ENCODE results near the gene KIF18B.

KIF18B gene

DNA sequence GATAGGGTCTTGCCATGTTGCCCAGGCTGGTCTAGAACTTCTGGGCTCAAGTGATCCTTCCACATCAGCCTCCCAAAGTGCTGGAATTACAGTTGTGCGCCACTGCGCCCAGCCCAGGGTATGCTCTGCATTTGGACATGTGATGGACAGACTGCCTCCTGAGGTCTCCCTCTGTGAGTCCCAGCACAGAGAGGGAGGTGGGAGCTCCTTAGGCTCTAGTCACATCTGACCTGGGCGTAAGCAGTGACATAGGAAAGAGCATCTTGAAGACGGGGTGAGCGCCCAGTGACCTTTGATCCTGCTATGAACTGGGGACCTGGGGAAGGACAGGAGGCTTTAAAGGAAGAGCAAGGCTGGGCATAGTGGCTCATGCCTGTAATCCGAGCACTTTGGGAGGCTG lies 30.1 kb downstream of the KIF18B start:
- DNase-seq = no peak

DNA sequence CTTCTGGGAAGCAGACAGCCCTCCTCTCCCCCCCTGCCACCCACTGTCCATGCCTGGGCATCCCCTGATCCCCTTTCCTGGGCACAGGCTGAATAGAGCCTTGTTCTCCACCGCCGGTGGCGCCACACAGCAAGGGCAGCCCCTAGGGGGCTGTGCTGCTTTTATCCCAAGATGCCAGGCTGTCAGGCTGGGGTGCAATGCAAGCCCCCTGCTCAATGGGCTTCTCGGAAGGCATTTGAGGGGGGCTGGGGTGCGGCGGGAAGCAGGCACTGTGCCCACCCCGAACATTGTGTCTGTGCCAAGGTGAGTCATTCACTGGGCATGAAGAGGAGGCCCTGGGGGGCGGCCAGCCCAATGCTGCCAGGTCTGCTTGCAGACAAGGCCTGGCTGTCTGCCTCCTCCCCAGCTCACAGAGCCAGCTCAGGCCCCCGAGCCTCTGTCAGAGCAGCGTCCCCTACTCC lies 30.8 kb downstream of the KIF18B start:
- DNase-seq = no peak

DNA sequence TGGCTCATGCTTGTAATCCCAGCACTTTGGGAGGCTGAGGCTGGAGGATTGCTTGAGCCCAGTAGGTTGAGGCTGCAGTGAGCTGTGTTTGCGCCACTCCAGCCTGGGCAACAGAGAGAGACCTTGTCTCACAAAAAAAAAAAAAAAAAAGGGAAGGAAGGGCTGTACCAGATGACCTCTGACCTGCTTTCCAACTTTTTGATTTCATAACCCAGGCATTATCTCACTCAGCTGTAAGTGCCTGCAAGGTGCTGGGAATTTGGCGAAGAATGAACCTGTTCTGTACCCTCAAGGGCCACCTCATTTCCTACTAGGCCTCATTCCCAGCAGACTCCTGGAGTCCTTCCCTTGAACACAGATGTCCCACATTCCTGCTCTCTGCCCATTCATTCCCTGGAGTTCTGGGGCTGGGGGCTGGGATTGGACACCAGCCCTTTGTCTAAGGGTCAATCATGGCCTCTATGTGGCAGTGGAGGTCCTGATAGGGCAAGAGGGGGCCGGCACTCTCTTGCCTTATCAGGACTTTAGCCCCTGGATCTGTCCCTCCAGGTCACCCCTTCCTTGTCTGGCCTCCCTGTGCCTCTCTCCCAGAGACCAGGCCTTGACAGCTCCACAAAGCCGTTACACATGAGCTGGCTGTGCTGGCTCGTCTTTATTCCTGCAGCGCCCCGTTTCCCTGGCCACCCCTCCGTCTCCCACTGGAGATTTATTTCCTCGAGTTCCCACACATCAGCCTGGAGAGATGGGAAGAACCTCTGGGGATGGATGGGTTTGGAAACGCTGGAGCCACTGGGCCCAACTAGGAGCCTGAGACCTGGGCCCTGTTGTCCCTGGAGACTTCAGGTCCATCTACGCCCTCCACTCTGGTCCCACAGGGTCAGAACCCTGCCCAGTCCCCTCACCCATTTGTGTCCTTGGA lies 31.5 kb downstream of the KIF18B start:
- DNase-seq = no peak

DNA sequence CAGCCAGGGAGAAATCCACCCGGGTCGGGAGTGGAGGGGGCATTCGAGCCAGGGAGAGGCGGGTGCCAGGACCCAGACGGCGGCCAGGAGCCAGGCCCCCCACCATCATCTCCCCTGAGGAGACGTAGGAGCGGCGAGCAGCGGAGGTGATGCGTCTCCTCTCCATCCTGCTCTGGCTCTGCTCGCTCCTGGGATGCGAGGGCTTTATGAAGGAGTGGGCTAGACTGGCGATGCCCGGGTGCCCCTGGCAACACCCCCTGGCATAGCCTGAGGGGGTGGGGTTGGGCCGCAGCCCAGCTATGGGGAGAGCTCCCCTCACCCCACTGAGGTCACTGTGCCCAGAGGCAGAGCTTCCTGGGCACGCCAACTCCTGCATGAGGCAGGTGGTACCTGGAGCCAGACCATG lies 32.2 kb downstream of the KIF18B start, which contains the start of gene GFAP:
Gene GFAP (minus strand): TSS at position 180 of the 406 bp plus-strand sequence. CDS start 14 bp downstream, at position 166.
- no peak for DNase-seq

DNA sequence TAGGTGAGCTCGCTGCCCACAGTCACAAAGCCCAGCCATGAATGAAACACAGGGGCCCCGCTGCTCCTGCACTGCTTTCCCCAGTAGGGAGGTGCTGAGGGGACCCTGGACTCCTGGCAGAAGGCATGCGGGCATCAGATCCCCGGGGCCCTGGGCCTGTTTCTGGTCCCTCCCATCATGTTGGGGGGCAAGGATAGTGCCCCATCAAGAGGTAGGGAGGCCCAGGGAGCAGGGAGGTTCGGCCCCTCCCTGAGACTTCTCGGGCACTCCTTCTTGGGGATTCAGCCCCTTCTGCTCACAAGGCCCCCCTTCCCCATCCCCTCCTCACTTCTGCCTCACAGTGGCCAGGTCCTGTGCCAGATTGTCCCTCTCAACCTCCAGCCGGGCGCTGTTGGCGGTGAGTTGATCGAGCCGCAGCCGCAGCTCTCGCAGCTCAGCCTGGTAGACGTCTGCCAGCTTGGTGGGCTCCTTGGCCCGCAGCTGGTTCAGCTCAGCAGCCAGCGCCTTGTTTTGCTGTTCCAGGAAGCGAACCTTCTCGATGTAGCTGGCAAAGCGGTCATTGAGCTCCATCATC lies 32.8 kb downstream of the KIF18B start:
- no peak for DNase-seq

DNA sequence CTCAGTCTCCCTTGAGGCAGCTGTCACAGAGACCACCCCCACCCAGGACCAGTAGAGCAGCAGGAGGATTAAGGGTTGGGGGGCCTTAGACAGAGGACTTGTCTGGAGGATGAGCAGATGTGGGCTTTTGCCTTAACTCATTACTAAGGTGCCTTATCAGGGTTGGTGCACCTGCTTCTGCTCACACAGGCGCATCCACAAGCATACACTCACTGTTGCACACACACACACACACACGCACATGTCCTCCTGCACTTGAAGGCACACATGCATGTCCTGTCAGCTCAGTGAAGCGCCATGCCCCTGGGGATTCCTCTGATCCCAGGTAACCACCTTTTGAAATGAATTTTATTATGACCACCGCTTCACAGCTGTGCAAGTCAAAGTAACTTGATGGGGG lies 33.4 kb downstream of the KIF18B start:
- no peak for DNase-seq

DNA sequence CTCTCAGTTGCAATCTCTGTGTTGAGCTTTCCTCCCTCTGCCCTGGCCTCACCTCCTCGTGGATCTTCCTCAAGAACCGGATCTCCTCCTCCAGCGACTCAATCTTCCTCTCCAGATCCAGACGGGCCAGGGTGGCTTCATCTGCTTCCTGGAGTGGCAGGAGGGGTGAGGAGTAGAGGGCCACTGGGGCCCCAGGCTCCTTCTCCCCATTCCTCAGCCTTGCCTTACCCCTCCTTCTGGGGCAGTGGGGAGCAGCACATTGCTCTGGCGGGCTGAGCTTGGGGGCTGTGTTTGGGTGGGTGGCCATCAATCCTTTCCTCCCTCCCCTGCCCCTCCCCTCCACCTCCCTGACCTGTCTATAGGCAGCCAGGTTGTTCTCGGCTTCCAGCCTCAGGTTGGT lies 33.9 kb downstream of the KIF18B start:
- no peak for DNase-seq

DNA sequence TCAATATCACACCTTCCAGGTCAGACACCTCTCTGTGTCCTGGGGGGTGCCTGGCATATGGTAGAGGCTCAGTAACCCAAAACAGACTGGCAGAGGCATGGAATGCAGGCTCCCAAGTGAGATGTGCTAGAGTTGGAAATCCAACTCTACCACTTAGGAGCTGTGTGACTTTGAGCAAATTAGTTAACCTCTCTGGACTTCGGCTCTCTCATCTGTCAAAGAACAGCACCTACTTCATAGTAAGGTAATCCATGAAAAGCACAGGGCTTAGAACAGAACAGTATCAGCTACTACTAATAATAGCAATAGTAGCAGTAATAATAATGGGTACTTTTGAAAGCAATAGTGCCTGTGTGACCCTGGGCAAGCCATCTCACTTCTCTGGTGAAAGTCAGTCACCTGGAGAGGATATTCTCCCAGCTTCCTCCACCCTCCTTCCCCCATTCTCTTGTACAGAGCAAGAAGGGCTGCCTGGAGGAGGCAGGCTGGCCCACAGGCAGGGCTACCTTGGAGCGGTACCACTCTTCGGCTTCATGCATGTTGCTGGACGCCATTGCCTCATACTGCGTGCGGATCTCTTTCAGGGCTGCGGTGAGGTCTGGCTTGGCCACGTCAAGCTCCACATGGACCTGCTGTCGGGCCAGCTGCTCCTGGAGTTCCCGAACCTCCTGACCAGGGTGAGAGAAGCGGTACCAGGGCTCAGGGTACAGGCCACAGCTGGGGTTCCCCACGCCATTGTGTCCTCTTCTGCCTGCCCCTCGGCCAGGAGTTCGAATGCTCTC lies 34.6 kb downstream of the KIF18B start:
- no peak for DNase-seq

DNA sequence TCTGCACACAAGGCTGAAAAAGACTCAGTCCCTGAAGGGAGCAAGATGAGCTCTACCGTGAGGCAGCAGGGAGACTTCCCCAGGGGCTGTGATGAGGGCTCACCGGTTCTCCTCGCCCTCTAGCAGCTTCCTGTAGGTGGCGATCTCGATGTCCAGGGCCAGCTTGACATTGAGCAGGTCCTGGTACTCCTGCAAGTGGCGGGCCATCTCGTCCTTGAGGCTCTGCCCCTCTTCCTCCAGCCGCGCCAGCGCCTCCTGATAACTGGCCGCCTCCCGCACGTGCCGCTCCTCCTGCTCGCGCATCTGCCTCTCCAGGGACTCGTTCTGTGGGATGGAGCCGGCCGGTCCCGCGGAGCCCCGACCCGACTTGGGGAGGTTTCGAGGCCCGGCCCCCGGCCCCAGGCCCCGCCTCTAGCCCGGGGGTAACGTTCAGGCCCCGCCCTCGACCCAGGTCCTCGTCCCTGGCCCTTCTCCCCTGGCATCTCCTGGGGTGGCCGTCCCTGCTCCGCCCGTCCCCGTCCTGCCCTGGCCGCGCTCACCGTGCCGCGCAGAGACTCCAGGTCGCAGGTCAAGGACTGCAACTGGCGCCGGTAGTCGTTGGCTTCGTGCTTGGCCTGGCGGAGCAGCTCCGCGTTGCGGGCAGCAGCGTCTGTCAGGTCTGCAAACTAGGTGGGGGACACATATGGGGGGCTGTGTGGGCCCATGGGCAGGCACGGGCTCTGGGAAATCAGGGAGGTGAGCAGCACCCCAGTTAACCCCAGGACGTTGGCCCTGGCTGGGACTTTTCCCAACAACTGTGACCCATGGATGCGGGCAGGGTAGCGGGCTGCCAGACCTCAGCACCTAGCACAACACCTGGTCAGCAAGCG lies 36.2 kb downstream of the KIF18B start:
- DNase-seq = peak; percentile 67

DNA sequence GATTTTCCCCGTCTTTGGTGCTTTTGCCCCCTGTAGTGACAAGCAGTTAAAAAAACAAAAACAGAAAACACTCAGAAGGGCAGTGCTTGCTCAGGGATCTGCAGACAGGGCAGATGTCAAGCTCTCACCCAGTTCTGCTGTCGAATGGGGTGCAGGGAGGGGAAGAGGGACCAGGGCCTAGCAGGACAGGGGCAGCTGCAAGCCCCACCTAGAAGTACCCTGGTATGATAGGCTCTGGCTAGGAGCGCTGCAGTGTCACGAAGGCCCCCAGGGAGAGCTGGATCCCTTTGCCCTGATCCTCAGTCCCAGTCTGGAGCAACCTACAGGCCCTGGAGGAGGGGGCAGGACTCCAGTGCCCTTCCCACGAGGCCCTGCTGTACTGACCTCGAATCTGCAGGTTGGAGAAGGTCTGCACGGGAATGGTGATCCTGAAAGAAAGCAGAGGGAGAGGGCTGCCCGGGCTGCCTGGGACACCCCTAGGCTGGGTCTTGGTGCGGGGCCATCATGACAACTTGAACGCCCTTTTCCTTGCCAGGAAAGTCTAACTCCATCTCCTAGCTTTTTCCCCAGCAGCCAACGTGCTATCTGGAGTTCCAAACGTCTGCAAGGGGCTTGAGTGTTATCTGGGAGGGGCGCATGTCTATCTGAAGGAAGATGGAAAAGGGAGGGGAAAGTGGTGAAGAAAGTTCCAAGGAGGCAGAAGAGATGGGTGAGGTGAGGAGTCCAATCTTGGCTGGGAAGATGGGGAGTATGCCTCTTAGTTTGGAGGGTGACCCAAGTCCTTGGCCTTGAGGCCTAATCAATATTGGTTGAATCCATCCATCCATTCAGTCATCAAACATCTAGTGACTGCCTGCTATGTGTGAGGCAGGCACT lies 37.1 kb downstream of the KIF18B start:
- DNase-seq = no peak

DNA sequence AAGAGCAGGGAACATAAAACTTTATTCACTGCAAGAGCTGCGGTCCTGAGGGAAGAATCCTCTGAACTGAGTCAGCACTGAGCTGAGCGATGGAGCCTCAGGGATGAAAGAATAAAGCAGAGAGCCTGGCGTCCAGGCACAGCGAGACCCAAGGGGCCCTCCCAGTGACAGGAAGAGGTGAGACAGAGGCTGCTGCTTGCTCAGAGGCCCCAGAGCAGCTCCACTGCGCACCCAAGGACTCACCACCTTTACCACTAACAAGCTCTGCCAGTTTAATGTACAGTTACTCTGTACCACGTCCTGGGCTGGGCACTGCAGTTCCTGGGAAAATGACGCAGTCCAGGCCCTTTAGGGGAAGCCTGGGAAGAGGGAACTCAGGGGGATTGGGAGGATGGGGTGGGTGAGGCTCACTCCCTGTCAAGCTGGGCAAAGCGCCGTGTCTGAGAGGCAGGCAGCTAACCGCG lies 37.9 kb downstream of the KIF18B start:
- no peak for DNase-seq

DNA sequence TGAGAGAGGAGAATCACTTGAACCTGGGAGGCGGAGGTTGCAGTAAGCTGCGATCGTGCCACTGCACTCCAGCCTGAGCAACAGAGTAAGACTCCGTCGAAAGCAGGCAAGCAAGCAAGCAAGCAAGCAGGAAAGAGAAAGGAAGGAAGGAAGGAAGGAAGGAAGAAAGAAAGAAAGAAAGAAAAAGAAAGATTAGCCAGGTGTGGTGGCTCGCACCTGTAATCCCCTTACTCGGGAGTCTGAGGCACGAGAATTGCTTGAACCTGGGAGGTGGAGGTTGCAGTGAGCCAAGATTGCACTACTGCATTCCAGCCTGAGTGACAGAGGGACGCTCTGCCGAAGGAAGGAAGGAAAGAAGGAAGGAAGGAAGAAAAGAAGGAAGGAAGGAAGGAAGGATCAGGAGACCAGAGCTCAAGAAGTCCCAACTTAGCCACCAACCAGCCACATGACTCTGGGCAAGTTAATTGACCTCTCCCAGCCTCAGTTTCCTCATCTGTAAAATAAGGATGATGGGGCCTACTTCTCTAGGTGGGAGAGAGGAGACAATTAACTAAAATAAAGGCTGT lies 38.7 kb downstream of the KIF18B start:
- no peak for DNase-seq

DNA sequence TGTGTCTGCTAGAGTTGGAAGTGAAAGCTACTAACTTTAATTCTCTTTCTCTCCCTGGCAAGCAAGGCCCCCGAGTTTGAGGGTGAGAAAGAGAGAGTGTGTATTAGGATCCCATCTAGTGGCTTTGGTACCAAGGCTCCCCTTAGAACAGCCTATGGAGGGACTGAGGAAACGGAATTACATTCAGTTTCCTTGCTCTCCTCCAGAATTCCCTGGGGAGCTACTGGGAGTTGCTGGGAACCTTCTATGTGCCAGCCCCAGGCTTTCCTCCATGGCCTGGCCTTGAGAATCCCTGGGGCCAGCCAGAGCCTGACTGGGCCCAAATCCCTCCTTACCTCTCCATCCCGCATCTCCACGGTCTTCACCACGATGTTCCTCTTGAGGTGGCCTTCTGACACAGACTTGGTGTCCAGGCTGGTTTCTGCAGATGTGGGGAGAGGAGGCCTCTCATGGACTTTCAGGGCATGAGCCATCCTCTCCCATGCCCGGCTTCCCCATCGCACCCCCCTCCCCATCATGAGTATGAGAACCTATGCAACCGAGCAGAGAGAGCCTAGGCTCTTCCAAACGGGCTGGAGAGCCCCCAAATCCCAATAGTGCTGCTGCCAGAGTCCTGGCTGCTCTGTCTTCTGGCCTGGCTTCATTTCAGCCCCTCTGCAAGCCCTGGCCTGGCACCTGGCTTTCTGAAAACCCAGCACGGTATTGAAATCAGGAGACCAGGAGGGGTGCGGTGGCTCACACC lies 39.7 kb downstream of the KIF18B start:
- DNase-seq = peak; percentile 27

DNA sequence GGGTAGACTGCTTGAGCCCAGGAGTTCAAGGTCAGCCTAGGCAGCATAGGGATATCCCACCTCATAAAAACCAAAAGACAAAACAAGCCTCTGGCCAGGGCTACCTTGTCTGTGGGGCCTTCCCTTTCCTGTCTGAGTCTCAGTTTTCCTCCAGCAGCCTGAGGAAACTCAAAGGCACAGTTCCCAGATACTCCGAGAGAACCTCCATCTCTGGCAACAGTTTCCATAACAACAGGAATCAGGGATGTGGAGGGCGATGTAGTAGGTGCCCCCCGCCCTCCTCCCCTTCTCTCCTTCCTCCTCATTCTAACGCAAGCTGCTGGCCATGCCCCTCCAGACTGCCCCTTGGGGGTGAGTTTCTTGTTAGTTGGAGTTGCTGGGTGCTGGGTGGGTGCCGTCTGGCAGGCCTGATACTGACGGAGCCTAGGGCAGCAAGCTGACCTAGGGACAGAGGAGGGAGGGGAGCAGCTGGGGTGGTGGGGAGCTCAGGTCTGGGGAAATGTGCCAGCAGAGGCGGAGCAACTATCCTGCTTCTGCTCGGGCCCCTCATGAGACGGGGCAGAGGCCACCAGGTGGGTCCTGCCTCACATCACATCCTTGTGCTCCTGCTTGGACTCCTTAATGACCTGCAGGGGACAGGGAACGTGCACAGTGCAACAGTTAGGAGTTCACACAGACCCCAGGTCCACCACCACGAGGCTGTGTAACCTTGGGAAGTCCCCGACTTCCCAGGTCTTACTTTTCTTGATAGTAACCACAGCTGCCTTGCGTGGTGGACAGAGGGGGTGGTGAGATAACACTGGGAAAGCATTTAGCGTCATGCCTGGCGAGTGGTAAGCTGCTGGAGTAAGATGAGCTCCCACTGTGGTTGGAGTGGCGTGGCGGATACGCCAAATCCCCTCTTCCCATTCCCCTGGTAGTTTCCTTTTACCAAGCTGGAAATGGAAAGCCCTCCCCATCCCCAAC lies 40.5 kb downstream of the KIF18B start:
- no peak for DNase-seq

DNA sequence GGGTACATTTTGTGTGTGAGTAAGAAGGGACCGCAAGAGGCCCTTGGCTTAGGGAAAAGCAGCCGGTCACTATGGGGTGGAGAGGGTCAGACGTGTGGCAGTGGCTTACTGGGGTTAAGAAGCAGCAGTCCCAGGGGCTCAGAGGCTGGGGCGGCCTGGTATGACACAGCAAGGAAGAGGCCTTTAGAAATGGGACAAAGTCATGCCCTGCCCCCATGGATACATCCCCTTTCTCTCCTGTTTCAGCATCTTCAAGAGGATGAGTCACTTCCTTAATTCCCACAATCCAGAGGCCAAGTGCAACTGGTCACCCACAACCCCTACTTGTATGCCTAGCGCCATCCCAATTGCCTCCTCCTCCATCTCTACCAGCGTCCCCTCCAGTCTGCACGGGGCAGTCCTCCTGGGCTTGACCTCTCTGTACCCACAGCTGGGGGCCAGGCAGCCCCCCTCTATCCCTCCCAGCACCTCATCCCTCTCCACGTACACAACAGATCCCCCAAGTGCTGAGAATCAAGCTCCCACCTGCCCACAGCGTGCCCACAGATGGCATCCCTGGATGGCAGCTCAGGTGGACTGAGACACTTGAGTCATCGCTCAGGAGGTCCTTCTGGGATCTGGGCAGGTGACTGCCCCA lies 41.4 kb downstream of the KIF18B start:
- no peak for DNase-seq

DNA sequence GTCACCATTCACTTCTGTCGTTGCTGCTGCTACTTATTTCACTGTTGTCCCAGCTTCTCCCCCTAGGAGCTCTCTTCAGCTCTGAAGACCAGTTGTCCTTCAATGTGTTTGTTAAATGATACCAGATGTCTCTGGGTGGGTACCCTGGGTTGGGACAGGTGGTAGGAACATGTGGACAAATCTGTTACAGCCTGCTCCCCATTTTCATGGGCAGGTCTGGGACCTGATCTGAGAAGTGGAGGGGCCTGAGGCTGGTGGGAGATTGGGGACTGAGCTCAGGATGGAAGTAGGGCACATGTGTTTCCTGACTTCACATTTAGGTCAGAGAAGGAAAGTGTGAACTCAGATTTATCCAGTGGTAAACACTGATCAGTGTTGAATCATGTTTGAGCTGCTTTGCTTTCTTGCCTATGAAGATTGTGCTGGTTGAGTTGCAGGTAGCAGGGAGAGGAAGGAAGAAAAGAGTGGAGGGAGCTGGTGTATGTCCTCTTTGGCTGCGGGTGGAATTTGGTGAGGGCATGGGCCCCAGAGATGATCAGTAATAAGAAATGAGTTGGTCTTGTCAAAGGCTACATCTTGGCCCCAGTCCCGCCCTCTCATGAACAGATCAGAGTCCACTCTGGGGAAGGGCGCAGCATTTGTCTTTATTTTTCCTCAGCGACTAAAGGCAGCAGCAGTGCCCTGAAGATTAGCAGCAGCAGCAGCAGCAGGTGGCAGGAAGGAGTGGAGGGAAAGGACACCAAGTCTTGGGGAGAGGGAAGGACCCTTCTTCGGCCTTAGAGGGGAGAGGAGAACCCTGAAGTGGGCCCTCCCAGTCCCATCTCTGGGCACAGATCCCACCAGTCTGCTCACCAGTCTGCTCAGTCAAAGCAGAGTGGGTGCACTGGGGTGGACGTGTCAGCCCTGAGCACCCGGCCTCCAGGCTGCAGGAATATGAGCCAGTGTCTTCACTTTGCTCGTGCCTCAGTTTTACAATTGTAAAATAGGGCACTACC lies 42.3 kb downstream of the KIF18B start:
- peak; percentile 26 for DNase-seq
